Lower leg skin (tissue), 3 donors: ENCODE results near the gene PAK4.

Source experiments
- POLR2A ChIP-seq, 2 donors: fragments of 450-650 bp; IDR thresholded peaks; one replicate each; pipeline ENCODE4 v1.6.1; 2016 to 2017; ENCODE audit warnings: antibody characterized with exemption in 2 of 2, mild to moderate bottlenecking in 1 of 2, moderate library complexity in 1 of 2
- TF ChIP-seq, protein P1 (sequence below), 3 donors: fragments of 450-650 bp; IDR thresholded peaks; one replicate each; pipeline ENCODE4 v1.5.1; 2016; ENCODE audit warnings: antibody characterized with exemption in 3 of 3, mild to moderate bottlenecking in 3 of 3, moderate library complexity in 2 of 3

DNA sequence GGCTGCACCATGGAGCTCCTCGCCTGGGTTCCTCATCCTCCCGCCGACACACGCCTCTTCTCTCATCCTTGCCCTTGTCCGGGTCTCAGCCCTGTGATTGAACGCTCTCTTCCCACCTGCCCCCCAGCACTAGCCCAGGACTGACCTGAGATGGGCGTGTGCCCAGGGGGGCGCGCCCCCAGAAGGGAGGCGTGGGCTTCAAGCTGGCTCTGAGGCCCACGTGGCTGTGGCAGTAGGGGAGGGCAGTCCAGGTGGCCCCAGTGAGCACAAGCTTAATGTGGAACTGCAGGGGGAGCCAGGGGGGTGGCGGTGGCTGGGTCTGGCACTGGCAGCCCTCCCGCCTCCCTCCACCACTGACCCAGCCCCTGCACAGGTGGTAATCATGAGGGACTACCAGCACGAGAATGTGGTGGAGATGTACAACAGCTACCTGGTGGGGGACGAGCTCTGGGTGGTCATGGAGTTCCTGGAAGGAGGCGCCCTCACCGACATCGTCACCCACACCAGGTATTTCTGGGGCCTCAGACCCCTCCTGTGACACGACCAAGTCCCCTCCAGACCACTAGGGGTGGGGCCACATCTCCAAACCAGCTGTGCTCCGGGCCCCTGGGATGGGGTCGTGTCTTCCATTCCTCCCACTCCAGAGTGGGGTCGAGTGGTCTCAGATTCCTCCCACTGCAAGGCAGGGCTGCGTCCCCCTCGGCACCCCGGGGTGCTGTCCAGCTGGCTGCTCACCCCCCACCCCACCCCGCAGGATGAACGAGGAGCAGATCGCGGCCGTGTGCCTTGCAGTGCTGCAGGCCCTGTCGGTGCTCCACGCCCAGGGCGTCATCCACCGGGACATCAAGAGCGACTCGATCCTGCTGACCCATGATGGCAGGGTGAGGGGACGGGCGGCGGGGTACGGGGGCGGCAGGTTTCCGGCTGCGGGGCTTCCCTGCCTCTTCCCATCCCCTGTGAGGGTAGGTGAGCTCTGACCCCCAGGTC lies 49.3 kb downstream of the PAK4 start:
- no peak for TF ChIP-seq POLR2A (IDR thresholded peaks at IDR 0.05)
- TF ChIP-seq, protein P1, sequence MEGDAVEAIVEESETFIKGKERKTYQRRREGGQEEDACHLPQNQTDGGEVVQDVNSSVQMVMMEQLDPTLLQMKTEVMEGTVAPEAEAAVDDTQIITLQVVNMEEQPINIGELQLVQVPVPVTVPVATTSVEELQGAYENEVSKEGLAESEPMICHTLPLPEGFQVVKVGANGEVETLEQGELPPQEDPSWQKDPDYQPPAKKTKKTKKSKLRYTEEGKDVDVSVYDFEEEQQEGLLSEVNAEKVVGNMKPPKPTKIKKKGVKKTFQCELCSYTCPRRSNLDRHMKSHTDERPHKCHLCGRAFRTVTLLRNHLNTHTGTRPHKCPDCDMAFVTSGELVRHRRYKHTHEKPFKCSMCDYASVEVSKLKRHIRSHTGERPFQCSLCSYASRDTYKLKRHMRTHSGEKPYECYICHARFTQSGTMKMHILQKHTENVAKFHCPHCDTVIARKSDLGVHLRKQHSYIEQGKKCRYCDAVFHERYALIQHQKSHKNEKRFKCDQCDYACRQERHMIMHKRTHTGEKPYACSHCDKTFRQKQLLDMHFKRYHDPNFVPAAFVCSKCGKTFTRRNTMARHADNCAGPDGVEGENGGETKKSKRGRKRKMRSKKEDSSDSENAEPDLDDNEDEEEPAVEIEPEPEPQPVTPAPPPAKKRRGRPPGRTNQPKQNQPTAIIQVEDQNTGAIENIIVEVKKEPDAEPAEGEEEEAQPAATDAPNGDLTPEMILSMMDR (IDR thresholded peaks at IDR 0.05): no peak
